Liver (tissue), 3 donors: Measurements from ENCODE around the gene NLGN1.

Source experiments
- CTCF ChIP-seq: fragments of 150-350 bp; IDR thresholded peaks from 2 replicates; pipeline ENCODE4 v1.5.1; 2017; ENCODE audit warnings: improper control_type of control experiment, low read depth, low read length; ENCODE audit not compliant: missing input control
- GABPA ChIP-seq, 2 donors: IDR thresholded peaks in 1 of 2; conservative IDR thresholded peaks in 1 of 2; 2 replicates each; pipeline ENCODE4 v1.6.1; 2016; ENCODE audit warnings: antibody characterized with exemption in 2 of 2, mild to moderate bottlenecking in 1 of 2, moderate library complexity in 1 of 2
- NR2F2 ChIP-seq: IDR thresholded peaks from 2 replicates; pipeline ENCODE4 v1.6.1; 2016; ENCODE audit warnings: antibody characterized with exemption
- REST ChIP-seq: IDR thresholded peaks from 2 replicates; pipeline ENCODE4 v1.6.1; 2016; ENCODE audit warnings: antibody characterized with exemption, mild to moderate bottlenecking
- donor health status: healthy.
- donor health status: healthy.

DNA sequence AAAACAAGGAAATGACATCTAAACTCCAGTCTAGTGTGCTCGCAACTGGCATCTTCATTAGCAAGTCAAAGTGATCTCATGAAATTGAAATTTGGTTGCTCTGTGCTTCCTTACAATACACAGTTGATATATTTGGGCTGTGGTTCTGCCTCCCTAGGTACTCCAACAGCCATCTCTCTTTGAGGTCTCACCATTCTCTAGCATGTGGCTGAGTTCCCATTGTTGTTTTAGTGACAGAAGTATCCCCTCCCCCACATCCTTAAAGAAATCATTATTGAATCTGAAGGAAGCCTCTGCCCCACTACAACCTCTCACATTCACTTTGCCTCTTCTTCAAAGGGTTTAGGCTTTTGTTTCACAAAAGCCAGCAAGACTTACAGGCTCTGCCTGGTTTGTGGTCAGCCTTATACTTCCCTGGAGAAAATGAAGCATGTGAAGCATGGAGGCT is 516.5 kb downstream of the NLGN1 start:
- TF ChIP-seq CTCF (no peak), REST (no peak), GABPA (IDR thresholded peaks at IDR 0.05 in 1 of 2, conservative IDR thresholded peaks at IDR 0.05 in 1 of 2) (no peak), NR2F2 (no peak)
